ENCODE results near the gene ZFPM1. TPM values are rescaled to one million over a fixed set of nuclear protein-coding genes. Genes with fewer than 3 reads are reported as not detected.

Gene ZFPM1
- total and polyA plus RNA-seq, 4 donors, result 0.88 to 8.8 (median 3.0) TPM

GRCh38 chr16:88543230-88543813, 90.2 kb downstream of the ZFPM1 start:
- ATAC-seq (ENCODE audit: low FRiP score), result no peak
- Histone ChIP-seq H3K9me3 (ENCODE audit: control insufficient read depth, low read length) (peaks cover 4% of the 10 kb centered on the region), H3K27me3 (ENCODE audit: control insufficient read depth in 1 of 2, insufficient read depth in 2 of 2, low read length in 1 of 2) (no peaks in the 10 kb centered on the region), H3K4me3 (ENCODE audit: low read length in 2 of 2) (no peak overlapping the region), H3K36me3 (ENCODE audit: control insufficient read depth in 1 of 2, insufficient read depth in 2 of 2, low read length in 1 of 2) (no peaks in the 10 kb centered on the region), H3K4me1 (ENCODE audit: control insufficient read depth in 1 of 2, insufficient read depth in 2 of 2, low read length in 2 of 2) (no peaks in the 10 kb centered on the region), H3K27ac (ENCODE audit: low read depth in 1 of 2, low read length in 2 of 2) (no peak overlapping the region)
- intact Hi-C loops (cut with DNase I), result no loop called here
- DNase-seq, result no peak
- 79 to 84% methylated on average over 8 of the region's 8 CpGs for WGBS, 2 donors

GRCh38 chr16:88545781-88546180, 92.7 kb downstream of the ZFPM1 start:
- Histone ChIP-seq H3K9me3 (ENCODE audit: control insufficient read depth, low read length) (peaks cover 4% of the 10 kb centered on the region), H3K4me1 (ENCODE audit: control insufficient read depth in 1 of 2, insufficient read depth in 2 of 2, low read length in 2 of 2) (no peaks in the 10 kb centered on the region), H3K36me3 (ENCODE audit: control insufficient read depth in 1 of 2, insufficient read depth in 2 of 2, low read length in 1 of 2) (no peaks in the 10 kb centered on the region), H3K27me3 (ENCODE audit: control insufficient read depth in 1 of 2, insufficient read depth in 2 of 2, low read length in 1 of 2) (no peaks in the 10 kb centered on the region), H3K27ac (ENCODE audit: low read depth in 1 of 2, low read length in 2 of 2) (no peak overlapping the region), H3K4me3 (ENCODE audit: low read length in 2 of 2) (no peak overlapping the region)
- intact Hi-C loops (cut with DNase I), result no loop called here
- ATAC-seq (ENCODE audit: low FRiP score), result no peak
- 64 to 67% methylated on average over 7 of the region's 7 CpGs for WGBS, 2 donors
- no peak for DNase-seq

- DNase-seq (no peak), ATAC-seq (ENCODE audit: low FRiP score) (no peak)
- H3K4me1 ChIP-seq (ENCODE audit: control insufficient read depth in 1 of 2, insufficient read depth in 2 of 2, low read length in 2 of 2), result no peaks in the 10 kb centered on the region
- no peaks in the 10 kb centered on the region for H3K27me3 ChIP-seq (ENCODE audit: control insufficient read depth in 1 of 2, insufficient read depth in 2 of 2, low read length in 1 of 2)
- WGBS, 2 donors, result 55 to 70% methylated on average over 14 to 15 of the region's 15 CpGs
- H3K27ac ChIP-seq (ENCODE audit: low read depth in 1 of 2, low read length in 2 of 2), result no peak overlapping the region
- no peaks in the 10 kb centered on the region for H3K9me3 ChIP-seq (ENCODE audit: control insufficient read depth, low read length)
- H3K36me3 ChIP-seq (ENCODE audit: control insufficient read depth in 1 of 2, insufficient read depth in 2 of 2, low read length in 1 of 2), result no peaks in the 10 kb centered on the region
- intact Hi-C loops (cut with DNase I), result no loop called here
- H3K4me3 ChIP-seq (ENCODE audit: low read length in 2 of 2), result no peak overlapping the region
Measured at GRCh38 chr16:88548131-88548874, 95.2 kb downstream of the ZFPM1 start.

- Histone ChIP-seq H3K4me3 (ENCODE audit: low read length in 2 of 2) (no peak overlapping the region), H3K36me3 (ENCODE audit: control insufficient read depth in 1 of 2, insufficient read depth in 2 of 2, low read length in 1 of 2) (no peaks in the 10 kb centered on the region), H3K4me1 (ENCODE audit: control insufficient read depth in 1 of 2, insufficient read depth in 2 of 2, low read length in 2 of 2) (no peaks in the 10 kb centered on the region), H3K27ac (ENCODE audit: low read depth in 1 of 2, low read length in 2 of 2) (no peak overlapping the region), H3K27me3 (ENCODE audit: control insufficient read depth in 1 of 2, insufficient read depth in 2 of 2, low read length in 1 of 2) (no peaks in the 10 kb centered on the region), H3K9me3 (ENCODE audit: control insufficient read depth, low read length) (no peaks in the 10 kb centered on the region)
- no peak for ATAC-seq (ENCODE audit: low FRiP score)
- DNase-seq, result no peak
- intact Hi-C loops (cut with DNase I), result no loop called here
- WGBS, 2 donors, result 62 to 79% methylated on average over 13 of the region's 13 CpGs
Measured at GRCh38 chr16:88548985-88549384, 95.9 kb downstream of the ZFPM1 start.

GRCh38 chr16:88549671-88550245, 96.7 kb downstream of the ZFPM1 start:
- H3K27me3 ChIP-seq (ENCODE audit: control insufficient read depth in 1 of 2, insufficient read depth in 2 of 2, low read length in 1 of 2), result no peaks in the 10 kb centered on the region
- intact Hi-C loops (cut with DNase I), result no loop called here
- H3K9me3 ChIP-seq (ENCODE audit: control insufficient read depth, low read length), result no peaks in the 10 kb centered on the region
- WGBS, 2 donors, result 54 to 70% methylated on average over 12 of the region's 12 CpGs
- H3K4me1 ChIP-seq (ENCODE audit: control insufficient read depth in 1 of 2, insufficient read depth in 2 of 2, low read length in 2 of 2), result no peaks in the 10 kb centered on the region
- no peak for ATAC-seq (ENCODE audit: low FRiP score)
- DNase-seq, result no peak
- H3K4me3 ChIP-seq (ENCODE audit: low read length in 2 of 2), result no peak overlapping the region
- no peaks in the 10 kb centered on the region for H3K36me3 ChIP-seq (ENCODE audit: control insufficient read depth in 1 of 2, insufficient read depth in 2 of 2, low read length in 1 of 2)
- H3K27ac ChIP-seq (ENCODE audit: low read depth in 1 of 2, low read length in 2 of 2), result no peak overlapping the region

GRCh38 chr16:88550246-88550661, 97.2 kb downstream of the ZFPM1 start:
- H3K36me3 ChIP-seq (ENCODE audit: control insufficient read depth in 1 of 2, insufficient read depth in 2 of 2, low read length in 1 of 2), result no peaks in the 10 kb centered on the region
- WGBS, 2 donors, result 61 to 63% methylated on average over 16 of the region's 16 CpGs
- H3K9me3 ChIP-seq (ENCODE audit: control insufficient read depth, low read length), result no peaks in the 10 kb centered on the region
- no peaks in the 10 kb centered on the region for H3K4me1 ChIP-seq (ENCODE audit: control insufficient read depth in 1 of 2, insufficient read depth in 2 of 2, low read length in 2 of 2)
- DNase-seq, result no peak
- no peak overlapping the region for H3K4me3 ChIP-seq (ENCODE audit: low read length in 2 of 2)
- H3K27ac ChIP-seq (ENCODE audit: low read depth in 1 of 2, low read length in 2 of 2), result no peak overlapping the region
- ATAC-seq (ENCODE audit: low FRiP score), result peak; percentile 50
- intact Hi-C loops (cut with DNase I), result no loop called here
- no peaks in the 10 kb centered on the region for H3K27me3 ChIP-seq (ENCODE audit: control insufficient read depth in 1 of 2, insufficient read depth in 2 of 2, low read length in 1 of 2)

GRCh38 chr16:88552166-88552565, 99.1 kb downstream of the ZFPM1 start:
- Histone ChIP-seq H3K4me3 (ENCODE audit: low read length in 2 of 2) (no peak overlapping the region), H3K27ac (ENCODE audit: low read depth in 1 of 2, low read length in 2 of 2) (no peak overlapping the region), H3K27me3 (ENCODE audit: control insufficient read depth in 1 of 2, insufficient read depth in 2 of 2, low read length in 1 of 2) (no peaks in the 10 kb centered on the region), H3K4me1 (ENCODE audit: control insufficient read depth in 1 of 2, insufficient read depth in 2 of 2, low read length in 2 of 2) (no peaks in the 10 kb centered on the region), H3K9me3 (ENCODE audit: control insufficient read depth, low read length) (no peaks in the 10 kb centered on the region), H3K36me3 (ENCODE audit: control insufficient read depth in 1 of 2, insufficient read depth in 2 of 2, low read length in 1 of 2) (no peaks in the 10 kb centered on the region)
- 74 to 79% methylated on average over 10 of the region's 10 CpGs for WGBS, 2 donors
- intact Hi-C loops (cut with DNase I), result no loop called here
- DNase-seq (no peak), ATAC-seq (ENCODE audit: low FRiP score) (no peak)

- intact Hi-C loops (cut with DNase I), result no loop called here
- DNase-seq (no peak), ATAC-seq (ENCODE audit: low FRiP score) (no peak)
- H3K9me3 ChIP-seq (ENCODE audit: control insufficient read depth, low read length), result no peaks in the 10 kb centered on the region
- no peaks in the 10 kb centered on the region for H3K36me3 ChIP-seq (ENCODE audit: control insufficient read depth in 1 of 2, insufficient read depth in 2 of 2, low read length in 1 of 2)
- no peak overlapping the region for H3K27ac ChIP-seq (ENCODE audit: low read depth in 1 of 2, low read length in 2 of 2)
- 45 to 50% methylated on average over 13 of the region's 13 CpGs for WGBS, 2 donors
- no peaks in the 10 kb centered on the region for H3K27me3 ChIP-seq (ENCODE audit: control insufficient read depth in 1 of 2, insufficient read depth in 2 of 2, low read length in 1 of 2)
- no peaks in the 10 kb centered on the region for H3K4me1 ChIP-seq (ENCODE audit: control insufficient read depth in 1 of 2, insufficient read depth in 2 of 2, low read length in 2 of 2)
- no peak overlapping the region for H3K4me3 ChIP-seq (ENCODE audit: low read length in 2 of 2)
Measured at GRCh38 chr16:88552815-88553214, 99.7 kb downstream of the ZFPM1 start.

GRCh38 chr16:88553739-88554138, 100.7 kb downstream of the ZFPM1 start:
- intact Hi-C loops (cut with DNase I), result no loop called here
- H3K36me3 ChIP-seq (ENCODE audit: control insufficient read depth in 1 of 2, insufficient read depth in 2 of 2, low read length in 1 of 2), result no peaks in the 10 kb centered on the region
- ATAC-seq (ENCODE audit: low FRiP score) (no peak), DNase-seq (no peak)
- no peak overlapping the region for H3K4me3 ChIP-seq (ENCODE audit: low read length in 2 of 2)
- no peaks in the 10 kb centered on the region for H3K4me1 ChIP-seq (ENCODE audit: control insufficient read depth in 1 of 2, insufficient read depth in 2 of 2, low read length in 2 of 2)
- H3K27ac ChIP-seq (ENCODE audit: low read depth in 1 of 2, low read length in 2 of 2), result no peak overlapping the region
- no peaks in the 10 kb centered on the region for H3K27me3 ChIP-seq (ENCODE audit: control insufficient read depth in 1 of 2, insufficient read depth in 2 of 2, low read length in 1 of 2)
- WGBS, 2 donors, result 56 to 68% methylated on average over 16 of the region's 16 CpGs
- H3K9me3 ChIP-seq (ENCODE audit: control insufficient read depth, low read length), result no peaks in the 10 kb centered on the region
